Osteocyte (in vitro differentiated cells): ENCODE data around the gene GATA3. TPM values are rescaled to one million over a fixed set of nuclear protein-coding genes. Genes with fewer than 3 reads are reported as not detected.

Source experiments
- DNase-seq: peaks from one replicate; pipeline ENCODE4 v3.0.0; 2021; ENCODE audit warnings: mixed read lengths; ENCODE audit not compliant: unreplicated experiment; ENCODE audit errors: extremely low spot score
- H3K27ac Mint-ChIP-seq: one replicate; pipeline ENCODE4 v1.8.0; 2021; ENCODE audit warnings: mild to moderate bottlenecking, mixed read lengths; ENCODE audit not compliant: unreplicated experiment
- H3K27me3 Mint-ChIP-seq: one replicate; pipeline ENCODE4 v1.8.0; 2021; ENCODE audit warnings: mixed read lengths; ENCODE audit not compliant: unreplicated experiment
- H3K36me3 Mint-ChIP-seq: one replicate; pipeline ENCODE4 v1.8.0; 2021; ENCODE audit warnings: mixed read lengths; ENCODE audit not compliant: unreplicated experiment
- H3K4me1 Mint-ChIP-seq: one replicate; pipeline ENCODE4 v1.8.0; 2021; ENCODE audit warnings: mixed read lengths; ENCODE audit not compliant: unreplicated experiment
- H3K4me3 Mint-ChIP-seq: one replicate; pipeline ENCODE4 v1.8.0; 2021; ENCODE audit warnings: mild to moderate bottlenecking, moderate library complexity, mixed read lengths; ENCODE audit not compliant: unreplicated experiment
- H3K9me3 Mint-ChIP-seq: one replicate; pipeline ENCODE4 v1.8.0; 2021; ENCODE audit warnings: mixed read lengths; ENCODE audit not compliant: unreplicated experiment
- CTCF ChIP-seq: fragments of 200-600 bp; sonication (generic); IDR thresholded peaks from 2 replicates; pipeline ENCODE4 v1.5.0; 2021; ENCODE audit warnings: antibody characterized with exemption, mild to moderate bottlenecking, moderate library complexity
- total RNA-seq: library from RNA; stranded (reverse); gene quantifications from 2 replicates; pipeline ENCODE4 v1.2.1, GENCODE V29; 2021

GATA3 gene
- total RNA-seq, 1 donor from 2014 or later, result not detected

GRCh38 chr10:8041992-8042720 lies 12.3 kb upstream of the GATA3 start:
- no peak for TF ChIP-seq CTCF
- Mint-ChIP-seq H3K36me3 (peaks cover 4% of the 10 kb centered on the region), H3K27ac (no peak overlapping the region), H3K4me3 (no peak overlapping the region), H3K27me3 (peaks cover 97% of the 10 kb centered on the region), H3K4me1 (peaks cover 27% of the 10 kb centered on the region), H3K9me3 (no peaks in the 10 kb centered on the region)
- no peak for DNase-seq

- TF ChIP-seq CTCF, result no peak
- Mint-ChIP-seq H3K9me3 (no peaks in the 10 kb centered on the region), H3K4me3 (no peak overlapping the region)
Measured at GRCh38 chr10:8042721-8043568, 11.5 kb upstream of the GATA3 start.

GRCh38 chr10:8043569-8044306 lies 10.8 kb upstream of the GATA3 start:
- Mint-ChIP-seq H3K36me3 (peaks cover 4% of the 10 kb centered on the region), H3K27ac (no peak overlapping the region), H3K9me3 (no peaks in the 10 kb centered on the region), H3K4me1 (peaks cover 24% of the 10 kb centered on the region), H3K4me3 (no peak overlapping the region), H3K27me3 (peaks cover 97% of the 10 kb centered on the region)
- no peak for DNase-seq
- TF ChIP-seq CTCF, result no peak

More at GRCh38 chr10:8042721-8043568, 11.5 kb upstream of the GATA3 start:
- no peak for DNase-seq
- H3K36me3 Mint-ChIP-seq, result peaks cover 4% of the 10 kb centered on the region
- peaks cover 97% of the 10 kb centered on the region for H3K27me3 Mint-ChIP-seq
- peaks cover 24% of the 10 kb centered on the region for H3K4me1 Mint-ChIP-seq
- no peak overlapping the region for H3K27ac Mint-ChIP-seq

- Mint-ChIP-seq H3K27me3 (peaks cover 96% of the 10 kb centered on the region), H3K36me3 (peaks cover 4% of the 10 kb centered on the region), H3K27ac (no peak overlapping the region), H3K4me3 (no peak overlapping the region), H3K9me3 (no peaks in the 10 kb centered on the region), H3K4me1 (peaks cover 24% of the 10 kb centered on the region)
- DNase-seq, result no peak
- no peak for TF ChIP-seq CTCF
Measured at GRCh38 chr10:8044331-8044907, 10.1 kb upstream of the GATA3 start.
